IPS-18a (cell line): Measurements from ENCODE around the gene MYBBP1A.

Experiments used
- H3K27ac ChIP-seq: one replicate; pipeline ENCODE4 v1.5.1; 2013; ENCODE audit warnings: low read length
- H3K27me3 ChIP-seq: one replicate; pipeline ENCODE4 v1.6.1; 2013; ENCODE audit warnings: mild to moderate bottlenecking, low read length; ENCODE audit not compliant: control insufficient read depth, insufficient read depth
- H3K36me3 ChIP-seq: one replicate; pipeline ENCODE4 v1.6.1; 2013; ENCODE audit warnings: low read depth, low read length; ENCODE audit not compliant: control insufficient read depth
- H3K4me1 ChIP-seq: one replicate; pipeline ENCODE4 v1.6.1; 2013; ENCODE audit warnings: low read depth, low read length; ENCODE audit not compliant: control insufficient read depth
- H3K4me3 ChIP-seq: one replicate; pipeline ENCODE4 v1.5.1; 2013; ENCODE audit warnings: low read length
- H3K9ac ChIP-seq: one replicate; pipeline ENCODE4 v1.6.1; 2013; ENCODE audit warnings: mild to moderate bottlenecking, low read length, moderate library complexity
- H3K9me3 ChIP-seq: one replicate; pipeline ENCODE4 v1.6.1; 2013; ENCODE audit warnings: low read depth, low read length; ENCODE audit not compliant: control insufficient read depth

MYBBP1A gene

DNA sequence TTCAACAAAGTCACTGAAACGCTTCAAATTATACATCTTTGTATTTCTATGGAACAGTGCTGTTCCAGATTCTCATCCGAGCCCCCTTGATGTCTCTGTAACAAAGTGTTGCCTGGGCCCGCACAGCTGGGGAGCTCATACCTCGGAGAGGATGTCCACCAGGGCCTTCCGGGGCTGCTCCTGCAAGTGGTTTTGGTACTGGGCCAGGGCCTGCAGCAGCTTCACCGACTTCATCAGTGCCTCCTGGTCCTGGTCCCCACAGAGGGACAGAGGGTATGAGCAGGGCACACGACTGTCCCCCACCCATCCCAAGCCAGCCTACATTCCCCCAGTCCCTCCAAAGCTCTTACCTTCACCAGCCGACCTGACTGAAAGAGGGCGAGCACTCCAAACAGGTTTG, 1.5 kb downstream of the MYBBP1A start:
- no peaks in the 10 kb centered on the region for H3K27me3 ChIP-seq
- H3K4me3 ChIP-seq = peak overlapping the region; percentile 93
- H3K9ac ChIP-seq = peak overlapping the region; percentile 90
- H3K9me3 ChIP-seq = no peaks in the 10 kb centered on the region
- H3K36me3 ChIP-seq = peaks cover 50% of the 10 kb centered on the region
- no peak overlapping the region for H3K27ac ChIP-seq
- peaks cover 13% of the 10 kb centered on the region for H3K4me1 ChIP-seq

DNA sequence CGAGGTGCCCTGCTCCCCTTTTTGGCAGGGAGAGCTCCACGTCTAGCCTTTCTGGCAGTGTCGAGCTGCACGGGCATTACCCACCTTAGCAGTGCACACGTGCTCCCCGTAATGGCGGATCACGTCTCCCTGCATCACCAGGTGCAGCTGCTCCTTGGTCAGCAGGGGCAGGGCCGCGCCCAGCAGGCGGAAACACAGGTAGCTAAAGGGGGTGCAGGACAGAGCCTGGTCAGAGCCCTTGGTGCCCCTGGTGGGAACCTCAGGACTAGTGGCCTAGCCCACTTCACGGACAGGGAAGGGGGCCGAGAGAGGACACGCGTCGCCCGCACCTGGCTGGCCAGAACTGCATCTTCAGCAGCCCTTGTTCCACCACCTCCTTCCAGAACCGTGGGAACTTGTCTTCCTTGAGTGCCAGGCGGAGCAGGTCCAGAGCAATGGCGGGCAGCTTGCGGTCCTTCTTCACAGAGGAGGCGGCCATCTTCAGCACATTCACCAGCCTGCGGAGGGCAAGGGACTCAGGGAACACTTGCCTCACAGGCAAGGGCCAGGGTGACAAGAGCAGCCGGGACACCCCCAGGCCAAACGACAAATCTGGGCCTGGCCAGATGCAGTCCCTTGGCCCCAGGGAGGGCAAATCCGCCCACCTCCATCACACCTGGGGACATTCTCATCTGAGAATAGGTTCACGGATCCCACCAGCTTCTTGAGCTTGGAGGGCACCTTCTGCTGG, 3.2 kb downstream of the MYBBP1A start:
- H3K4me1 ChIP-seq = peaks cover 13% of the 10 kb centered on the region
- H3K9ac ChIP-seq = no peak overlapping the region
- H3K4me3 ChIP-seq = no peak overlapping the region
- H3K36me3 ChIP-seq = peaks cover 67% of the 10 kb centered on the region
- H3K27me3 ChIP-seq = no peaks in the 10 kb centered on the region
- no peak overlapping the region for H3K27ac ChIP-seq
- no peaks in the 10 kb centered on the region for H3K9me3 ChIP-seq

DNA sequence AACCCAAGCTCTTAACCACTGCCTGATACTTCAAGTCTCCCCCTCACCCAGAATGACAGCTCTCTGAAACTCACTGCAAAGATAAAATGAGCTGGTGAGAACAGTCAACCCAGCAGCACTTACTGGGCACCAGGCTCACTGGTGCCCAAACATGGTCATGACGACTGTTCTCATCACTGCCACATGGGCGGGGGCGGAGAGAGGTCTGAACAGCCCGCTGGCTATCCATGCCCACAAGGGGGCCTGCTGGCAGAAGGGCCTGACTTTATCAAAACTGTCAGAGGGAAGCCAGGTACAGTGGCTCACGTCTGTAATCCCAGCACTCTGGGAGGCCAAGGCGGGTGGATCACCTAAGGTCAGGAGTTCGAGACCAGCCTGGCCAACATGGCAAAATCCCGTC, 4.0 kb downstream of the MYBBP1A start:
- no peaks in the 10 kb centered on the region for H3K27me3 ChIP-seq
- H3K27ac ChIP-seq = peak overlapping the region; percentile 15
- no peaks in the 10 kb centered on the region for H3K9me3 ChIP-seq
- H3K36me3 ChIP-seq = peaks cover 75% of the 10 kb centered on the region
- H3K4me1 ChIP-seq = peaks cover 7% of the 10 kb centered on the region
- no peak overlapping the region for H3K9ac ChIP-seq
- H3K4me3 ChIP-seq = no peak overlapping the region

DNA sequence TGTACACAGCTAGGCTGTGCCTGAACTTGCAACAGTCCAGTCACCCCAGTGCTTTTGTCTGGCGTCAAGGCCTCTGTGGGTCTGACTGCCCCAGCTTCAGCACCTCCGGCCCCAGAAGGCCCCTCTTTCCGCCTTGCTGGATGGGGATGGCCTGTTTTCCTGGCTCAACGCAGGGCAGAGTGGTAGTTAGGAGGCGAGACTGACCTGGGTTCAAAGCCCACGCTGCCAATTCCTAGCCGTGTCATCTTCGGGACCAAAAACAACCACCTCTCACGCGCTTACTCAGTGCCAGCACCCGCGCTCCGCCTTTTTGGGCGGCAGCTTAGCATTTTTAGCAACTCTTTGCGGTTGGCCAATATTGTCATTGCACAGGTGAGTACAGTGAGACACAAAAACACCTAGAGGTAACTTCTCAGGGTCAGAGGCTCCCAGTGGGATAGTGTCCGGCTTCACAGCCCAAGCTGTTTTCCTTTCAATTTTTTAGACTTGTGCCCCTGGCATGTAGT, 4.6 kb downstream of the MYBBP1A start:
- Histone ChIP-seq H3K9me3 (no peaks in the 10 kb centered on the region), H3K9ac (no peak overlapping the region), H3K36me3 (peaks cover 81% of the 10 kb centered on the region), H3K27ac (peak overlapping the region; percentile 15), H3K4me1 (peaks cover 5% of the 10 kb centered on the region), H3K27me3 (no peaks in the 10 kb centered on the region), H3K4me3 (no peak overlapping the region)

DNA sequence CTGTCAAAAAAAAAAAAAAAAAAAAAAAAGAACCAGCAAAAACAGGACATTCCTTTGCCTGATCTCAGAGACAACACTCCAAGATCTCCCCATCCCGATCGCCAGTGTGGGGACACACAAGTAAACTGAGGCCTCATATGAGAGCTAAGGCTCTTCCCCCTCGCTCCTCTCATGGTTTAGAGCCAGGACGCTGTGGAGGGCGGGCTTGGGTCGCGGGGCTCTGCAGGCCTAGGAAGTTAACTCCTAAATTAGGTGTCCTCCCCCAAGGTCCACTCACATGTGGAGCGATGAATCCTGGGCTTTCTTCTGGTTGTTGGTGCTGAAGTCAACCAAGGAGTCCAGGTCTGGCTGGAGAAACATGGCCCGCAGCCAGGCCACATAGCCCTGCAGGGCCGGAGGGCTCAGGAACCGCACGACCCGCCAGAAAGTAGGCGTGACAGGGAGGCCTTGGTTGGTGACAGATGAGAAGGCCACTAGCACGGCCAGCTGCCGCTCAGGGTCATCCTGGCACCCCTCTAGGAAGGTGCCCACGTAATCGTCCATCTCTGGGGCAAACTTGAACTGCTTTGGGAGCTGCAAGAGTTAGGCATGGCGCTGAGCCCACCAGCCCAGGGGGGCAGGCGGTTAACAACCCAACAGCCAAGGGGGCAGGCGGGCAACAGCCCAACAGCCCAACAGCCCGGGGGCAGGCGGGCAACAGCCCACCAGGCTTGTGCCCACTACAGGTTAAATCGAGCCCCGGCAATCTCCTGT, 5.2 kb downstream of the MYBBP1A start:
- no peaks in the 10 kb centered on the region for H3K27me3 ChIP-seq
- H3K9me3 ChIP-seq = no peaks in the 10 kb centered on the region
- H3K4me1 ChIP-seq = peaks cover 5% of the 10 kb centered on the region
- H3K9ac ChIP-seq = no peak overlapping the region
- peaks cover 86% of the 10 kb centered on the region for H3K36me3 ChIP-seq
- no peak overlapping the region for H3K27ac ChIP-seq
- no peak overlapping the region for H3K4me3 ChIP-seq

DNA sequence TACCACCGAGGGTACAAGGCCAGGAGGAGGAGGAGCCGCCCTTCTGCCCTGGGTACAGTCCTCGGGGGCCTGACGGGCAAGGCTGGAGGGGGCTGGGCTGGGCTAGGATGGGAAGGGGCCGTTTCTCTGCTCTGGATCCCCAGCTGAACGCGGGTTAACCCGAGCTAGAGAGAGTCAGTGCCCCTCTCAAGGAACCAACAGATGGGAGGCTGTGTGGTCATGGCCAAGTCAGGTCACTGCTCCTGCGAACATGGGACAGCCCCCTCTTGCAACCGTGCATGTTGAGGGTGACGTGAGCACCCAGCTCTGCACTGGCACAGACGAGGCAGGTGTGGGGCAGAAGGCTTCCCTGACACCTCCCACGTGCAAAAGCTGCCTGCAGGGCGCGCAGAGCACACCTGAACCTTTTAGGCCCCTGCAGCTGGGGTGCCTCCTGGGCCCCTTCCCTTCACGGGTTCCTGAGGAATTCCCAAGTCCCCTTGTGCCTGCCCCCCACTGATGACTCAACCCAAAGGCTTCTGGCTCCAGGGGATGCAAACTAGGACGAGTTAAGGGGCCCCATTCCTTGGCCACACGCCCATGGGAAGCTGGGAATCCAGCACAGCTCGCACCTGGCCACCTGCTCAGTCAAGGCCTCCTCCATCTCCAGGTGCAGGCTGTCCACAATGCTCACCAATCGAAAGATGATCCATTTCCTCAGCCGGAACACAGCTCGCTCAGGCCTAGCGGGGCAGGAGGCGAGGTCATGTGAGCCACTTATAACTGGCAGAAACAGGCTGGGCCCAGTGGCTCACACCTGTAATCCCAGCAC, 6.3 kb downstream of the MYBBP1A start:
- H3K9ac ChIP-seq = no peak overlapping the region
- no peaks in the 10 kb centered on the region for H3K9me3 ChIP-seq
- H3K27ac ChIP-seq = no peak overlapping the region
- H3K27me3 ChIP-seq = no peaks in the 10 kb centered on the region
- peaks cover under 1% of the 10 kb centered on the region for H3K4me1 ChIP-seq
- H3K36me3 ChIP-seq = peaks cover 91% of the 10 kb centered on the region
- H3K4me3 ChIP-seq = no peak overlapping the region

DNA sequence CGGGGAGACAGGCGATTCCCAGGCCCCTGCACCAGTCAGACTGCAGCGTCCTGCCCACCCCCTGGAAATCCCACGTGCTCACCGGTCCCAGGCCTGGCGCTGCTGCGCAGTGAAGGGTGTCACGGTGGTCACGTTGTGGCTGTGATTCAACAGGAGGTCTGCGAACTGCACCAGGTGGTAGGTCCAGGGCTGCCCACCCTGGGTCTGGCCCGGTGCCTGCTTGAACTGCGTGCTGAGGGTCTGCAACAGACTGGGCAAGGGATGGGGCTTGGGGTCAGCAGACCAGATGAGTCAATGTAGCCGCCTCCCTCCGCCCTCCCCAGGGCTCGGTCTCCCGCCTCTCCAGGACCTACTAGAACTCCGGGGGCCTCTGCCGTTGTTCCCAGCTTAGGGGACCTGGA, 7.1 kb downstream of the MYBBP1A start:
- H3K27me3 ChIP-seq = no peaks in the 10 kb centered on the region
- H3K4me1 ChIP-seq = no peaks in the 10 kb centered on the region
- no peaks in the 10 kb centered on the region for H3K9me3 ChIP-seq
- no peak overlapping the region for H3K9ac ChIP-seq
- H3K4me3 ChIP-seq = no peak overlapping the region
- peaks cover 90% of the 10 kb centered on the region for H3K36me3 ChIP-seq
- no peak overlapping the region for H3K27ac ChIP-seq

DNA sequence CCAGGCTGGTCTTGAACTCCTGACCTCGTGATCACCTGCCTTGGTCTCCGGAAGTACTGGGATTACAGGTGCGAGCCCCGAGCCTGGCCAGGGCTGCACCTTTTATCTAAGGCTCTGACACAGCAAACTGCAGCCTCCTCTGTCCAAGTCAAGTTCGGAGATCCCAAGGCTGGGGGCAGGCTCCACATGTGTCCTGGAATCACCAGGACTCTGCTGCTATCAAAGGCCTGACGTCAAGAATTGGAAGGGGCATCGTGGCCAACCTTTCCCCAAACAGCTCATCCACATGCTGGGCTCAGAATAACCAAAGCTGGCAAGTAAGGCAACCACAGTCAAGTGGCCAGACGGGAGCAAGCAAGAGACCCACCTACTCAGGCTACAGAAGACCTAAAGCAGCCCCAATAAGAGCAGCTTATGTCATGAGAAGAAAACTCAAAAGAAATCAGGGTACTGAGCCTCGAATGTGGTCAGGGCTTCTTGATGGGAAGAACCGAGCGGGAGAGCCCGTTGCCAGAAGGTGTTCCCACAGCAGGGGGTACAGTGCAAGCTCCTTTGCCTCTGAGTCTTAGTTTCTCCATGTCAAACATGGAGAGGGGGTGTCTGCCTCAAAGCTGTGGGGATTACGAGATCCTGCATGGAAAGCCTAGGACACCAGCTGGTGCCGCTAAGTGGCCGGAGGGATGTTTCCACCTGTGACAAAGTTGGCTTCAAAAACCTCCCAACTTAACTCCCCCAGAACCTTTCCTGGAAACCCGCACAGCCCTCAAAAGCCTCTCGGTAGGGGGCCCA, 7.9 kb downstream of the MYBBP1A start:
- Histone ChIP-seq H3K36me3 (peaks cover 90% of the 10 kb centered on the region), H3K27me3 (no peaks in the 10 kb centered on the region), H3K9me3 (no peaks in the 10 kb centered on the region), H3K27ac (no peak overlapping the region), H3K4me1 (no peaks in the 10 kb centered on the region), H3K9ac (no peak overlapping the region), H3K4me3 (no peak overlapping the region)

DNA sequence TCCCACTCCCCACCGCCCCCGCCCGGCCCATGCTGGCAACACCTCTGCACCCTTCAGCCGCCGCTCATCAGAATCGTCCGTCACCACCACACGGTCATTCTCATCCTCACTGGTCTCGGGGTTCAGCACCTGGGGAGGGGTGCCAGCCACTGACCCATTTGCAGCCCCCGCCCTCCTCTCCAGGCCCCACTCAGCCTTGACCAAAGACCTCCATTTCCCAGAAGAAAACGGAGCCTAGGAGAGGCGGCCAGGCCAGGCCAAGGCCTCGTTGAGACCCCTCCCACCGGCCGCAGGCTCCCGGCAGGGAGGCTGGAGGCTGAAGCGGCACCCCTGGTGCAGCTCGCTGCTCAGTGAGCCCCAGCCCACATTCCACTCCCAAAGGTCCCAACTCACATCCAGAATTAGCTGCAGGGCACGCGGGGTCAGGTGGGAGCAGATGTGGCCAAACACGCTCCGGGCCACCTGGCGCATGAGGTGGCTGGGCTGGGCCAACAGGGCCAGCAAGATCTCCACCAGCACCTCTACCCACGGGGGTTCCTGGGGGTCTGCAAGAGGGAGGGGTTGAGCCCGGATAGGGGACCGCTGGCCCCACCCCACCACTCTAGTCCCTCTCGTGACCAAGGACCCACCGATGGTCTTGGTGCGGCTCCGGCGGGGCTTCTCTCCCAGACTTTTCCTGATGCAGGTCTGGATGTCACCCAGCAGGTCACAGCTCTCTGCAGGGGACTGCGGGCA, 9.8 kb downstream of the MYBBP1A start:
- Histone ChIP-seq H3K27me3 (no peaks in the 10 kb centered on the region), H3K4me1 (no peaks in the 10 kb centered on the region), H3K36me3 (peaks cover 87% of the 10 kb centered on the region), H3K9ac (no peak overlapping the region), H3K27ac (no peak overlapping the region), H3K9me3 (no peaks in the 10 kb centered on the region), H3K4me3 (no peak overlapping the region)

DNA sequence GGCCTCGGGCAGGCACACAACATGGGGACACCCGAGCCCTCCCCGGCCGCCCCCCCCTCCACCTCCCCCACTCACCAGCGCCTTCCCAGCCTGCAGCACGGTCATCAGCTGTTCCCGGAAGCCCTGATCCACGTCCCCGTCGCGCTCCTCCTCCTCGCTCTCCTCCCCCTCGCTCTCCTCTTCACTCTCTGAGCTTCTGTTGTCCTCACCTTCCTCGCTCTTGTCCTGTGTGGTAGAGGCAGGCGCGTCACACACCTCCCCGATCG, 10.3 kb downstream of the MYBBP1A start:
- no peaks in the 10 kb centered on the region for H3K4me1 ChIP-seq
- H3K27me3 ChIP-seq = no peaks in the 10 kb centered on the region
- peaks cover 85% of the 10 kb centered on the region for H3K36me3 ChIP-seq
- no peak overlapping the region for H3K9ac ChIP-seq
- no peak overlapping the region for H3K27ac ChIP-seq
- H3K4me3 ChIP-seq = no peak overlapping the region
- H3K9me3 ChIP-seq = no peaks in the 10 kb centered on the region
